Tibial nerve (tissue), 4 donors: Measurements from ENCODE around the gene SLC39A9. TPM values are rescaled to one million over a fixed set of nuclear protein-coding genes. Genes with fewer than 3 reads are reported as not detected.
A peak's percentile ranks its signal among the peaks of the same experiment; 100 is the strongest.

ENCODE experiments used
- DNase-seq, 2 donors: peaks; one replicate each; pipeline ENCODE4 v3.0.0-alpha.2; 2019; ENCODE audit warnings: low spot score in 2 of 2
- H3K27ac ChIP-seq, 4 donors: fragments of 200-600 bp; sonication (generic) in 3 of 4; one replicate each; pipeline ENCODE4 v1.5.1; 2017 to 2019; ENCODE audit warnings: mild to moderate bottlenecking in 1 of 4
- H3K27me3 ChIP-seq, 2 donors: fragments of 200-600 bp; sonication (generic) in 1 of 2; one replicate each; pipeline versions ENCODE4 v1.5.1 to v1.6.0; 2017 to 2019
- H3K36me3 ChIP-seq, 3 donors: fragments of 200-600 bp; sonication (generic); one replicate each; pipeline ENCODE4 v1.5.1; 2018 to 2019
- H3K4me1 ChIP-seq, 4 donors: fragments of 200-600 bp; sonication (generic) in 3 of 4; one replicate each; pipeline ENCODE4 v1.5.1; 2017 to 2019
- H3K4me3 ChIP-seq, 4 donors: fragments of 200-600 bp; sonication (generic) in 3 of 4; one replicate each; pipeline ENCODE4 v1.5.1; 2017 to 2019; ENCODE audit warnings: mild to moderate bottlenecking in 1 of 4, moderate library complexity in 1 of 4
- H3K9me3 ChIP-seq, 4 donors: fragments of 200-600 bp; sonication (generic) in 3 of 4; one replicate each; pipeline ENCODE4 v1.5.1; 2017 to 2019
- EP300 ChIP-seq, 2 donors: sonication (generic); formaldehyde crosslinking; IDR thresholded peaks; one replicate each; pipeline ENCODE4 v1.6.1; 2017; ENCODE audit warnings: antibody characterized with exemption in 2 of 2, mild to moderate bottlenecking in 1 of 2
- POLR2A ChIP-seq, 2 donors: fragments of 450-650 bp; IDR thresholded peaks; one replicate each; pipeline ENCODE4 v1.6.1; 2017; ENCODE audit warnings: antibody characterized with exemption in 2 of 2, mild to moderate bottlenecking in 2 of 2, moderate library complexity in 2 of 2
- WGBS, 2 donors: methylation state at CpG; one replicate each; pipeline ENCODE4 v1.1.5; 2018; 5-methylcytosine and 5-hydroxymethylcytosine counted together
- total RNA-seq, 4 donors: library from RNA; depleted of rRNA; stranded (reverse); fragments of >200 nt; gene quantifications; one replicate each; pipeline ENCODE4 v1.1.0, GENCODE V29; 2016
- TF ChIP-seq, protein P1 (sequence below), 5 experiments: fragments of 200-600 bp in 3 of 5; fragments of 450-650 bp in 2 of 5; sonication (generic) in 3 of 5; IDR thresholded peaks; one replicate each; pipeline ENCODE4 v1.5.1; 2016 to 2019; ENCODE audit warnings: antibody characterized with exemption in 5 of 5, mild to moderate bottlenecking in 3 of 5, moderate library complexity in 2 of 5

Gene SLC39A9, protein sequence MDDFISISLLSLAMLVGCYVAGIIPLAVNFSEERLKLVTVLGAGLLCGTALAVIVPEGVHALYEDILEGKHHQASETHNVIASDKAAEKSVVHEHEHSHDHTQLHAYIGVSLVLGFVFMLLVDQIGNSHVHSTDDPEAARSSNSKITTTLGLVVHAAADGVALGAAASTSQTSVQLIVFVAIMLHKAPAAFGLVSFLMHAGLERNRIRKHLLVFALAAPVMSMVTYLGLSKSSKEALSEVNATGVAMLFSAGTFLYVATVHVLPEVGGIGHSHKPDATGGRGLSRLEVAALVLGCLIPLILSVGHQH
- total RNA-seq: 10 to 100 TPM; 52.2 to 68.4 (median 64.4) TPM

DNA sequence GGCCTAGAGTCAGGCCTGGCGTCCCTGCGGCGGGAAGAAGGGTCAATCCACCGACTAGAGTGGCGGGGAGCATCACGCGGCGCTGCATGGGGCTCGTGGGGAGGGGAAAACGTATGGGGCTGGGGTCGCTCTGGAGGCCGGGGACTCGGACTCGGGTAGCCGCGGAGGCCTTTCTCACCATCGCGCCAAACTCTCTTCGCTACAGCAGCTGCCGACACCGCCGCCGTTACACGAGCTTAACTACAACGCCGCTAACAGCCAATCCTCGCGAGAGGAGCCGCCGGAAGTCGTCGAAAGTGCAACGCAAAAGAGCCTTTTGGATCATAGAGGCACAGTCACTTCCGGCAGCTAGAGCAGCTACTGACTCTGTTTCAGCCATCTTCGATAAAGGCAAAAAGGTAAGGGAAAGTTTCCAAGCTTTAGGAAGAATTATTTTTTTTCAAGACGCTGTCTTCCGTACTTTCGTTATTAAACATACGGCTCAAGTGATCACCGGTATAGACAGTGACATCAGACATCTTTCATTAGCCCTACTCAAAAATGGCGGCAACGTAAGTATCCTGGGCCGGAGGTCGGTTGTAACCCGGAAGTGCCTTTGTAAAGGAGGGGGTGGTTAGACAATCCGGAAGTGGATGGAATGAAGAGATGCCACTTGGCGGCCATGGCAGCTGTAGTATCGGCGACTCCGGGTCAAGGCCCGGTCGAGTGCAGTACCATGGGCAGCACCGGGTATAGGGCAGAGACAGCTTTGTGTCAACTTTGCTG lies at the start of gene SLC39A9, which contains the start of gene ERH:
Gene SLC39A9, plus strand, starts transcription at position 640 of the 765 bp plus-strand sequence. CDS start 678 bp downstream, outside the sequence.
Gene ERH, minus strand, starts transcription at position 247 of the 765 bp plus-strand sequence. Its CDS starts 66 bp downstream, at position 181.
- TF ChIP-seq, protein P1, sequence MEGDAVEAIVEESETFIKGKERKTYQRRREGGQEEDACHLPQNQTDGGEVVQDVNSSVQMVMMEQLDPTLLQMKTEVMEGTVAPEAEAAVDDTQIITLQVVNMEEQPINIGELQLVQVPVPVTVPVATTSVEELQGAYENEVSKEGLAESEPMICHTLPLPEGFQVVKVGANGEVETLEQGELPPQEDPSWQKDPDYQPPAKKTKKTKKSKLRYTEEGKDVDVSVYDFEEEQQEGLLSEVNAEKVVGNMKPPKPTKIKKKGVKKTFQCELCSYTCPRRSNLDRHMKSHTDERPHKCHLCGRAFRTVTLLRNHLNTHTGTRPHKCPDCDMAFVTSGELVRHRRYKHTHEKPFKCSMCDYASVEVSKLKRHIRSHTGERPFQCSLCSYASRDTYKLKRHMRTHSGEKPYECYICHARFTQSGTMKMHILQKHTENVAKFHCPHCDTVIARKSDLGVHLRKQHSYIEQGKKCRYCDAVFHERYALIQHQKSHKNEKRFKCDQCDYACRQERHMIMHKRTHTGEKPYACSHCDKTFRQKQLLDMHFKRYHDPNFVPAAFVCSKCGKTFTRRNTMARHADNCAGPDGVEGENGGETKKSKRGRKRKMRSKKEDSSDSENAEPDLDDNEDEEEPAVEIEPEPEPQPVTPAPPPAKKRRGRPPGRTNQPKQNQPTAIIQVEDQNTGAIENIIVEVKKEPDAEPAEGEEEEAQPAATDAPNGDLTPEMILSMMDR (IDR thresholded peaks at IDR 0.05): peak in 1 of 5 experiments; percentile 38
- TF ChIP-seq EP300 (IDR thresholded peaks at IDR 0.05) (peak; percentile 89 to 92), POLR2A (IDR thresholded peaks at IDR 0.05) (peak in 1 of 2 donors; percentile 33)
- 1% methylated on average over 44 to 52 of the region's 53 CpGs for WGBS, 2 donors
- peak; percentile 94 to 96 for DNase-seq
- H3K27me3 ChIP-seq: no peaks in the 10 kb centered on the region
- peak within 1 kb of the TSS; percentile 85 to 91 (median 86) for H3K4me3 ChIP-seq
- peaks cover 0 to 79% (median 31%) of the 10 kb centered on the region in 4 donors for H3K4me1 ChIP-seq
- H3K36me3 ChIP-seq: peaks cover 0 to 28% (median 0%) of the 10 kb centered on the region in 3 donors
- peak within 1 kb of the TSS; percentile 89 to 94 (median 91) for H3K27ac ChIP-seq
- H3K9me3 ChIP-seq: no peaks in the 10 kb centered on the region

- TF ChIP-seq, protein P1 (IDR thresholded peaks at IDR 0.05): no peak
- TF ChIP-seq EP300 (IDR thresholded peaks at IDR 0.05): no peak
- TF ChIP-seq POLR2A (IDR thresholded peaks at IDR 0.05): no peak
- 71 to 84% methylated on average over 8 to 11 of the region's 11 CpGs for WGBS, 2 donors
- no peaks in the 10 kb centered on the region for H3K4me1 ChIP-seq
- peaks cover 0 to 18% (median 0%) of the 10 kb centered on the region in 3 donors for H3K36me3 ChIP-seq
- H3K27me3 ChIP-seq: no peaks in the 10 kb centered on the region
- no peaks in the 10 kb centered on the region for H3K9me3 ChIP-seq
- H3K27ac ChIP-seq: no peak overlapping the region
- no peak for DNase-seq
- H3K4me3 ChIP-seq: no peak overlapping the region
These were observed 49.3 kb upstream of the SLC39A9 start for GRCh38 chr14:69349091-69349777.

GRCh38 chr14:69350892-69351291 lies 47.6 kb upstream of the SLC39A9 start:
- 77 to 82% methylated on average over 5 of the region's 5 CpGs for whole genome bisulfite sequencing, 2 donors
- Histone ChIP-seq H3K9me3 (no peaks in the 10 kb centered on the region), H3K27me3 (no peaks in the 10 kb centered on the region), H3K36me3 (peaks cover 0 to 18% (median 0%) of the 10 kb centered on the region in 3 donors), H3K27ac (no peak overlapping the region), H3K4me1 (peaks cover 0 to 16% (median 0%) of the 10 kb centered on the region in 4 donors), H3K4me3 (no peak overlapping the region)
- no peak for DNase-seq
- TF ChIP-seq EP300 (IDR thresholded peaks at IDR 0.05) (no peak), POLR2A (IDR thresholded peaks at IDR 0.05) (no peak)
- TF ChIP-seq, protein P1 (IDR thresholded peaks at IDR 0.05): no peak

DNA sequence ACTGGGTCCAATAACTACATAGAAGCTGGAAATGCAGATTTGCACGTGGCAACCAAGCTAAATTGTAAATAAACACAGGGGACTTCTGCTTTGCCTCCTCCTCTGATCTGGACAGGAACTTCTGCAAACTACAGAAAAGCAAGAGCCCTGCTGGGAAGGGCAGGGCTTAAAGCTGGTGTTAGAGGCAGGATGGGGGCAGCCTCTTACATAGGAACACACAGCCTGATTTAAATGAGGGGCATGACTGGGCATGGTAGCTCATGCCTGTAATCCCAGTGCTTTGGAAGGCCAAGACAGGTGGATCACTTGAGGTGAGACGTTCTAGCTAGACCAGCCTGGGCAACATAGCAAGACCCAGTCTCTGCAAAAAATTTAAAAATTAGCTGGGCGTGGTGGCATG lies 47.1 kb upstream of the SLC39A9 start:
- Histone ChIP-seq H3K4me3 (no peak overlapping the region), H3K4me1 (peaks cover 0 to 18% (median 0%) of the 10 kb centered on the region in 4 donors), H3K36me3 (peaks cover 0 to 18% (median 0%) of the 10 kb centered on the region in 3 donors), H3K27ac (no peak overlapping the region), H3K27me3 (no peaks in the 10 kb centered on the region), H3K9me3 (no peaks in the 10 kb centered on the region)
- 64 to 74% methylated on average over 3 of the region's 3 CpGs for WGBS, 2 donors
- no peak for DNase-seq
- TF ChIP-seq, protein P1 (IDR thresholded peaks at IDR 0.05): no peak
- no peak for TF ChIP-seq POLR2A (IDR thresholded peaks at IDR 0.05)
- TF ChIP-seq EP300 (IDR thresholded peaks at IDR 0.05): no peak
